Measurements from ENCODE around the gene CST3.

DNA sequence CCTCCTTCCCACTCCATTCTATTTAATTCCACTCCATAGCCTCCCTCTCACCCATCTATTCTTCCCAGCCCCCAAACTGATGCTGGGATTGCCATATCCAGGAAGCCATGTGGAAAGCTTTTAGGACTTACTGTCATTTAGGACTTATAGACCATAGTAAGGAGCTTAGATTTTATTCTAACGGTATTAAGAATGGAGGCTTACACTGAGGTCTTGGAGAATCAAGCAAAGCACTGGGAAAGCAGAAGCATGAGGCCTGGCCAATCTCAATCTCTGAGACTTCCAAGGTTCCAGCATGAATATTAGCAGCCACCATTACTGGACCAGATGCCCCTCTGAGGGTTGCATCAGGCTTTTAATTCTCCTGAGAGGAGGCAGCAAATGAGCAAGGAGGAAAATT is 33.4 kb downstream of the CST3 start:
- TF ChIP-seq CTCF (IDR thresholded peaks at IDR 0.05): no peak
- TF ChIP-seq POLR2A (IDR thresholded peaks at IDR 0.05): no peak
- no peak for TF ChIP-seq POLR2AphosphoS5 (IDR thresholded peaks at IDR 0.05)
- no peak for TF ChIP-seq EP300 (IDR thresholded peaks at IDR 0.05)
